ENCODE results near the gene FARS2. TPM values are rescaled to one million over a fixed set of nuclear protein-coding genes. Genes with fewer than 3 reads are reported as not detected.

The FARS2 gene
- polyA plus RNA-seq, 1 experiment, result 17.9 TPM

DNA sequence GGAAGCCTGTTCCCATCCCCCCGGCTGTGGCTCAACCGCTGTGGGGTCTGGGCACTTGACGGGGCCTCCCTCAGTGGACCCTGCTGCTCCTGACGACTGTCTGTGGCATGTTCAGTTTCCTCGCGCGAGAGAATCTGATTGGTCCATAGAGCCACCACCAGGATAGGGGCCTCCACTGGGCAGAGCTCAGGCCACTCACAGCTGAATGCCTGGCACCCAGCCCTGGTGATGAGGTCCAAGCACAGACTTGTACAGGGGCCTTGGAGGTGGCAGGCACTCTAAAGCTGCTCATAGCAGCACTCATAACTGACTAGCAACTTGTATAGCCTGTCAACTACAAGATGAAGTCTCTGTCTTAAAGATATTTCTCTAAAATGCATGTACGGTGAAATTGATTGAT lies 377.4 kb downstream of the FARS2 start:
- ChIA-PET POLR2A (no interaction called here), CTCF (no interaction called here)
- H3K36me3 ChIP-seq (ENCODE audit: control insufficient read depth, insufficient read depth, low read length), result no peaks in the 10 kb centered on the region
- H3K27me3 ChIP-seq (ENCODE audit: control insufficient read depth, insufficient read depth, low read length), result no peaks in the 10 kb centered on the region
- TF ChIP-seq, protein P1, sequence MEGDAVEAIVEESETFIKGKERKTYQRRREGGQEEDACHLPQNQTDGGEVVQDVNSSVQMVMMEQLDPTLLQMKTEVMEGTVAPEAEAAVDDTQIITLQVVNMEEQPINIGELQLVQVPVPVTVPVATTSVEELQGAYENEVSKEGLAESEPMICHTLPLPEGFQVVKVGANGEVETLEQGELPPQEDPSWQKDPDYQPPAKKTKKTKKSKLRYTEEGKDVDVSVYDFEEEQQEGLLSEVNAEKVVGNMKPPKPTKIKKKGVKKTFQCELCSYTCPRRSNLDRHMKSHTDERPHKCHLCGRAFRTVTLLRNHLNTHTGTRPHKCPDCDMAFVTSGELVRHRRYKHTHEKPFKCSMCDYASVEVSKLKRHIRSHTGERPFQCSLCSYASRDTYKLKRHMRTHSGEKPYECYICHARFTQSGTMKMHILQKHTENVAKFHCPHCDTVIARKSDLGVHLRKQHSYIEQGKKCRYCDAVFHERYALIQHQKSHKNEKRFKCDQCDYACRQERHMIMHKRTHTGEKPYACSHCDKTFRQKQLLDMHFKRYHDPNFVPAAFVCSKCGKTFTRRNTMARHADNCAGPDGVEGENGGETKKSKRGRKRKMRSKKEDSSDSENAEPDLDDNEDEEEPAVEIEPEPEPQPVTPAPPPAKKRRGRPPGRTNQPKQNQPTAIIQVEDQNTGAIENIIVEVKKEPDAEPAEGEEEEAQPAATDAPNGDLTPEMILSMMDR (IDR thresholded peaks at IDR 0.05; ENCODE audit: insufficient read depth, low read depth, low read length), result no peak
- no peak for DNase-seq (ENCODE audit: low read depth)
- no peak overlapping the region for H3K4me3 ChIP-seq (ENCODE audit: low read depth, low read length)

DNA sequence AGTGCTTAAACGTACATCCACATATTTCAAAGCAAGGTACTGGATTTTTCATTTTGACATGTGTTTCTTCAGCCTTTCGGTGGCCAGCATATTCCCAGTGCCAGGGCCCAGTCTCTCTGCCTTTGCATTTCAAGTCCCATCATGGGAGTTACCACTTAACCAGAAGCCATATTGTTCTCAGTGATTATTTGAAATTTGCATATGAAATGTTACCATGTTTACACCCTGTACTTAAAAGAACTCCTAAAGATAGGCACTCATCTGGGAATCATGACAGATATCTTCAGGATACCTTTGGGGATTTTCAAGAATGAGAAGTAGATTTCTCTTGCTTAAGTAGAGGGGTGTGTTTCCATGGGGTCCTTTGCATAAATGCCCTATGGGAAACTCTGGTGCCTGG lies 377.9 kb downstream of the FARS2 start:
- no peaks in the 10 kb centered on the region for H3K36me3 ChIP-seq (ENCODE audit: control insufficient read depth, insufficient read depth, low read length)
- ChIA-PET POLR2A (no interaction called here), CTCF (no interaction called here)
- DNase-seq (ENCODE audit: low read depth), result no peak
- TF ChIP-seq, protein P1 (IDR thresholded peaks at IDR 0.05; ENCODE audit: insufficient read depth, low read depth, low read length), result no peak
- no peak overlapping the region for H3K4me3 ChIP-seq (ENCODE audit: low read depth, low read length)
- no peaks in the 10 kb centered on the region for H3K27me3 ChIP-seq (ENCODE audit: control insufficient read depth, insufficient read depth, low read length)

DNA sequence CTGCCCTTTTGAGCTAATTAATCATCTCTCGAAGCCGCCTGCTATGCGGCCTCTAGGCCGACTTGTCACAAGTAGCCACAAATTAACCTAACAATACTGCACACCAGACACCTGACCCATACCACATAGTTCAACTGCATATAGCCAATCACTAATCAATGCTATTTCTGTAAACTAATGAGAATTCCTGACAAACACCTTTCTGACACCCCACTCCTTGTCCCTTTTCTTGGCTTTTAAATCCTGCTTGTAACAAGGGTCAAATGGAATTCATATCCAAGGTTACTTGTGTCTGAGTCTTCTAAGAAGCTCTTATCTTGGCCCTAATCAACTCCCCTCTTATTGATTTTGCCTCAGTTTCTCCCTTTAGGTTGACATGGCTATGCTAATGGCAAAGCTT lies 379.3 kb downstream of the FARS2 start:
- Histone ChIP-seq H3K4me3 (ENCODE audit: low read depth, low read length) (no peak overlapping the region), H3K36me3 (ENCODE audit: control insufficient read depth, insufficient read depth, low read length) (no peaks in the 10 kb centered on the region), H3K27me3 (ENCODE audit: control insufficient read depth, insufficient read depth, low read length) (no peaks in the 10 kb centered on the region)
- ChIA-PET CTCF (interaction anchor here (0.6 kb wide), 1 partner anchor 138 kb away, joined by 3 read pairs; no protein-coding TSS in a partner anchor), POLR2A (no interaction called here)
- no peak for DNase-seq (ENCODE audit: low read depth)
- TF ChIP-seq, protein P1 (IDR thresholded peaks at IDR 0.05; ENCODE audit: insufficient read depth, low read depth, low read length), result no peak

DNA sequence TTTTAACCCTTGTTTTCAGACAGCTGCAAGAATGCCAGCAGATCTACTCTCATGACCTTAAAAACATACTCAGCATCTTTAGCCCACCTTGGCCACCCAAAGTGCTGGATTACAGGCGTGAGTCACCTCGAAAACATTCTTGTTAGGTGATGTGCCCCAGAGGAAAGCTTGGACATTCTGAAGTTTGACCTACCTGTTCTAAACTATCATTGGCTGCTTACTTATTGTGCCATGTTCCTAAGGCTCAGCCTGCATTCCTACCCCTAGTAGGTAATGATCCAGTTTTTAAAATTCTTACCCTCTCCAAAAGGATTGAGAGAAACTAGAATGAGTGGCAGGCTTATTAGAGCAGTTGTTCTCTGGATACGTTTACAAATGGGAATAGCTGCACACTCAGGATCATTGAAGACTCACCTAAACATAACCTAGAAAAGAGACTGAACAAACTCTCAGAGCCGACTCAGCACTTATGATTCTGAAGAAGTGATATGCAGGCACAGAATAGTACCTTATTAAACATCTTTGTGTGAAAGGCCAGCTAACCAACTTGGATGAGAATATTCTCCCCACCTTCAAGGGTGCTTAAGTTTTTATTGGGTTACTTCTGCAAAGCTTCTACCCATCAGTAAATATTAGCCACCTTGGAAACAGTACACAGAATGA lies 383.3 kb downstream of the FARS2 start:
- ChIA-PET POLR2A (interaction anchor here (0.7 kb wide), 1 partner anchor 741 kb away, joined by 4 read pairs; no protein-coding TSS in a partner anchor), CTCF (no interaction called here)
- H3K4me3 ChIP-seq (ENCODE audit: low read depth, low read length), result no peak overlapping the region
- TF ChIP-seq, protein P1 (IDR thresholded peaks at IDR 0.05; ENCODE audit: insufficient read depth, low read depth, low read length), result no peak
- no peaks in the 10 kb centered on the region for H3K36me3 ChIP-seq (ENCODE audit: control insufficient read depth, insufficient read depth, low read length)
- H3K27me3 ChIP-seq (ENCODE audit: control insufficient read depth, insufficient read depth, low read length), result no peaks in the 10 kb centered on the region
- DNase-seq (ENCODE audit: low read depth), result no peak

DNA sequence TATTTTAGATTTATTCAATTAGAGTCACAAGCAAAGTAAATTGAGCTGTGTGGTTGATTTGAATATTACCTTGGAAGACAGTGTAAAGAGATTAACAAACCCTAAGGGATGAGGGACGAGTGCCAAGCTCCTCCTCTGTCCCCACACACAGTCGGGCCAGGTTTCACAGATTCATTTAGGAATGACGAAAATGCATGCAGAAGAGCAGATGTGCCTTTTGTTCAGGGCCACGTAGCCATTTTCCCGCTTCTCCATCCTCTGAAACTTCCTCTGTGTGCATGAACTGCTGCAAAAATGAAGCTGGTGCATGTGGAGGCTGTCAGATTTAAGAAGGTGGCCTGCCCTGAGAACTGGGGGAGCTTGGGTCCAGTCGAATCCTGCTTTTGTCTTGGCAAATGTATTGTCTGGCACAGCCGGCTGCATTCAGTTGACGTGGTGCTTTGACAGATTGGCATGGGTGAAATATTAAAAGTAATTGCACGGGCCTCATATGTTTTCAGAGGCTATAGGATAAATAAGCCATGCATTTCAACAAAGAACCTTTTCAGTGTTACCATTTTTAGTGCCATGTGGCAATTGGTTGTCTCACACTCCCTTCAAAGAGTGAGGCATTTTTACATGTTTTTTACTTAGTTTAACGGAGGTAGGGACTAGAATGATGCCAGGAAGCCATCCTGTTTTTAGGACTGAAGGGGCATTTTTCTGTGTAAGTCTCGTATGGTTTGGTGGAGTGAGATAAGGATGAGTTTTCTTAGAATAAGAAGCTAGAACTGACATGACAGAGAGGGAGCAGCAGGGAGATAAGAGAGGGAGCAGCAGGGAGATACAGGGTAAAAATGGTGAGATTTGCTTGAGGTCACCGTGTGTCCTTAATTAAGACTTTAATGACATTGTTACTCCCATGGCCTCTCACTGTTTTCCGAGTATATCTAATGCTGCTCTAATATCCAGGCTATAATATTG lies 384.3 kb downstream of the FARS2 start:
- POLR2A ChIA-PET, result no interaction called here
- TF ChIP-seq, protein P1 (IDR thresholded peaks at IDR 0.05; ENCODE audit: insufficient read depth, low read depth, low read length), result no peak
- Histone ChIP-seq H3K27me3 (ENCODE audit: control insufficient read depth, insufficient read depth, low read length) (no peaks in the 10 kb centered on the region), H3K36me3 (ENCODE audit: control insufficient read depth, insufficient read depth, low read length) (no peaks in the 10 kb centered on the region), H3K4me3 (ENCODE audit: low read depth, low read length) (no peak overlapping the region)
- CTCF ChIA-PET, result no interaction called here
- no peak for DNase-seq (ENCODE audit: low read depth)
